Heart right ventricle (tissue), 16 donors: Measurements from ENCODE around the gene TMEM151B. TPM values are rescaled to one million over a fixed set of nuclear protein-coding genes. Genes with fewer than 3 reads are reported as not detected.
A peak's percentile ranks its signal among the peaks of the same experiment; 100 is the strongest.

Experiments used
- ATAC-seq, 8 donors: fragments of 200-7000 bp; cut with Tn5 transposase; one replicate each; pipeline ENCODE4 v1.9.1; 2020; ENCODE audit warnings: mild to moderate bottlenecking in 8 of 8, moderate library complexity in 8 of 8, moderate number of reproducible peaks in 1 of 8
- DNase-seq, 2 donors: peaks; one replicate each; pipeline ENCODE4 v3.0.0-alpha.2; 2020
- H3K27ac ChIP-seq, 10 donors: fragments of 200-600 bp; sonication (generic) in 2 of 10; one replicate each; pipeline versions ENCODE4 v1.5.0 to v1.8.0; 2020 to 2022; ENCODE audit warnings: mild to moderate bottlenecking in 3 of 10
- H3K27me3 ChIP-seq, 7 donors: fragments of 200-600 bp; one replicate each; pipeline ENCODE4 v1.8.0; 2021 to 2022; ENCODE audit warnings: mild to moderate bottlenecking in 2 of 7
- H3K36me3 ChIP-seq, 9 donors: fragments of 200-600 bp; sonication (generic) in 1 of 9; one replicate each; pipeline versions ENCODE4 v1.5.0 to v1.8.0; 2020 to 2022; ENCODE audit warnings: mild to moderate bottlenecking in 2 of 9
- H3K4me1 ChIP-seq, 9 donors: fragments of 200-600 bp; sonication (generic) in 1 of 9; one replicate each; pipeline versions ENCODE4 v1.5.0 to v1.8.0; 2020 to 2022; ENCODE audit warnings: mild to moderate bottlenecking in 4 of 9
- H3K4me3 ChIP-seq, 10 donors: fragments of 200-600 bp; sonication (generic) in 2 of 10; one replicate each; pipeline versions ENCODE4 v1.5.0 to v1.8.0; 2020 to 2022; ENCODE audit warnings: mild to moderate bottlenecking in 7 of 10, moderate library complexity in 2 of 10
- H3K9me3 ChIP-seq, 11 donors: fragments of 200-600 bp in 10 of 11; sonication (generic) in 2 of 11; one replicate each; pipeline versions ENCODE4 v1.5.0 to v1.8.0; 2013 to 2022; ENCODE audit warnings: mild to moderate bottlenecking in 2 of 11, control low read depth in 1 of 11, moderate library complexity in 1 of 11
- CTCF ChIP-seq, 9 donors: fragments of 200-600 bp; sonication (generic) in 2 of 9; IDR thresholded peaks; one replicate each; pipeline versions ENCODE4 v1.5.0 to v1.8.0; 2021 to 2022; ENCODE audit warnings: antibody characterized with exemption in 9 of 9, mild to moderate bottlenecking in 5 of 9, moderate library complexity in 1 of 9
- WGBS, 2 donors: extraction: QIAGEN DNeasy Blood & Tissue Kit; methylation state at CpG; one replicate each; pipeline ENCODE4 v1.1.7; 2013; ENCODE audit warnings: inconsistent platforms in 1 of 2; 5-methylcytosine and 5-hydroxymethylcytosine counted together
- intact Hi-C, 10 donors: fragments of 100-400 bp; cut with DNase I; formaldehyde crosslinking; loops; one replicate each; pipeline versions ENCODE4 v1.11.1 to v1.14.2; 2022
- polyA plus RNA-seq, 2 donors: library from polyadenylated mRNA; stranded (reverse); fragments of 200-250 nt; gene quantifications; one replicate each; pipeline ENCODE4 v1.2.3, GENCODE V29; 2013
- total RNA-seq, 10 donors: library from RNA; stranded (reverse); fragmentation: NEBNext Ultra II Directional in 3 of 10; extraction: Animal tissue kit (Norgen Biotek cat#: 25700) in 3 of 10; gene quantifications; one replicate each; pipeline versions ENCODE4 v1.2.1 to v1.2.4, GENCODE V29; 2021 to 2023
- donor health status: Arrhythmogenic right ventricular cardiomyopathy.
- donor health status: ischemic (EF 13 %, LVEDD 7.1; RV severe dilation, severe dysfunction).
- donor health status: healthy with polysubstance abuse.
- donor health status: DM: no; HTN: yes; CAD: no.
- donor health status: DM: no; HTN: no; CAD: no.
- donor health status: ischemic (EF 25% LVEDD 6.9; RV normal size, moderate dysfunction).
- donor health status: ischemic (EF 25% LVEDD 5.7; RV mildly dilated, moderate dysfunction).
- donor health status: healthy.
- donor health status: DM: yes; HTN: yes; CAD: no.
- donor health status: Ischemic cardiomyopathy.
- donor health status: ischemic (EF 35%, LVEDD 5.7; RV mildly dilated, moderate dysfunction).
- donor health status: nonischemic (EF 11% LVEDD 7.7; RV severe dilation, severe dysfunction).
- donor health status: DM: yes; HTN: yes; CAD: no.
- donor health status: PGD.
- donor health status: ischemic (EF 29% LVEDD 5.4; RV normal size, mild dysfunction).
- donor health status: nonischemic (EF 23%, LVEDD 6.1; RV moderate dilation, normal function).

TMEM151B gene
- total and polyA plus RNA-seq, 12 donors: 0.09 to 2.2 (median 0.43) TPM; not detected in 4

DNA sequence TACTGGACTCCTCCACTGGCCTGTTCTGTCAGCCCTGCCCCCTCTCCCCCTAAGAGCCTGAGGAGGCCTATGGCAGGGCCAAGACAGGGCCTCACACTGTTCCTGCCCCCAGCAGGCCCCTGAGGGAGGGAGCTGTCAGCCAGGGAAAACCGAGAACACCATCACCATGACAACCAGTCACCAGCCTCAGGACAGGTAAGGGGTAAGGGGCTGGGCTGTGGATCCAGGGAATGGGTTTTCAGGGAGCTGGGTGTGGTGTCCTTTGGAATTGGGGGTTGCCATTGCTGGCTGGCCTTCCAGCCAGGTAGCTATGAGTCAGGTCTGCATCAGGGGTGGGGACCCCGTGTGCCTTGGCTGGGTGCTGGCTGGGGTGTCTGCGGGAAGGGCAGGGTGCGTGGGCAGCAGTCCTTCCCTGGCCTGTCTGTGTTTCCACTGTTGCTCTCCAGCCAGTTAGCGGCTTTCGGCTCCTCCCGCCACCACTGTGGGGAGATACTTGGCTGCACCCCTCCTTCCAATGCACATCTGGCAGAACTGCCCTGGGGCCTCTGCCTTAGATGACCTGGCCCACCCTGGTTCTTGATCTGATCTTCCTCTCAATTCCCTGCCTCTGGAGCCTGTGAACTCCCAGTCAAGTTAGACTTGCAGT lies 43.0 kb upstream of the TMEM151B start:
- 40 to 42% methylated on average over 7 of the region's 7 CpGs for WGBS, 2 donors
- H3K9me3 ChIP-seq: no peaks in the 10 kb centered on the region
- H3K4me3 ChIP-seq: peak overlapping the region; percentile 11 to 51 (median 43)
- H3K36me3 ChIP-seq: peaks cover 0 to 37% (median 12%) of the 10 kb centered on the region in 9 donors
- DNase-seq (no peak), ATAC-seq (peak in 7 of 8 donors; percentile 1 to 38 (median 19))
- intact Hi-C loops: loop anchor here in 1 of 10 donors (10.0 kb wide), 1 partner anchor 452 kb away; the partner anchor contains the start of gene VEGFA
- no peaks in the 10 kb centered on the region for H3K27me3 ChIP-seq
- no peak for TF ChIP-seq CTCF (IDR thresholded peaks at IDR 0.05)
- peaks cover 31 to 96% (median 83%) of the 10 kb centered on the region in 9 donors for H3K4me1 ChIP-seq
- H3K27ac ChIP-seq: peak overlapping the region; percentile 88 to 98 (median 94)

GRCh38 chr6:44228031-44228430 lies 42.2 kb upstream of the TMEM151B start:
- Histone ChIP-seq H3K27me3 (no peaks in the 10 kb centered on the region), H3K4me1 (peaks cover 31 to 96% (median 83%) of the 10 kb centered on the region in 9 donors), H3K4me3 (peak overlapping the region in 8 of 10 donors; percentile 23 to 51 (median 49)), H3K27ac (peak overlapping the region; percentile 88 to 98 (median 94)), H3K9me3 (no peaks in the 10 kb centered on the region), H3K36me3 (peaks cover 0 to 44% (median 20%) of the 10 kb centered on the region in 9 donors)
- intact Hi-C loops: loop anchor here in 1 of 10 donors (10.0 kb wide), 1 partner anchor 453 kb away; the partner anchor contains the start of gene VEGFA
- DNase-seq (no peak), ATAC-seq (no peak)
- 51 to 74% methylated on average over 6 of the region's 6 CpGs for WGBS, 2 donors
- no peak for TF ChIP-seq CTCF (IDR thresholded peaks at IDR 0.05)

DNA sequence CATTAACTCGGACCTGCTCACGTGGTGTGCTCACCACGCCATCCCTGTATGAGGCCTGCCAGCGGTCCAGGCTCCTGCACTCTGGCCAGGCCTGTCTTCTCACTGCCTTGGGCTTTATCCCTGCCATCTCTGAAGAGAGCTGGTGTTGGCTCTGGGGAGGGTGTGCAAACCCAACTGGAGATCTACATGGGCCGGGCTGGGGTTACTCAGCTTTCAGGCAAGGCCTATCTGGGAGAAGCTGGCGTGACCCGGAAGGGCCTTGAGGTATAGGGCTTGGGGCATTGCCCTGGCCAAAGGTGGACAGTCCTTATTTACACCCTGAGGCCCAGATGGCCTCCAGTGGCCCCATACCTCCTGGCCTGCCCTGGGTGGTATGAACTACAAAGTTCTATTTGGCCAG lies 41.8 kb upstream of the TMEM151B start:
- DNase-seq (no peak), ATAC-seq (peak in 3 of 8 donors; percentile 4 to 5 (median 4))
- H3K27ac ChIP-seq: peak overlapping the region; percentile 88 to 98 (median 94)
- no peaks in the 10 kb centered on the region for H3K9me3 ChIP-seq
- H3K4me3 ChIP-seq: peak overlapping the region in 8 of 10 donors; percentile 13 to 51 (median 49)
- peaks cover 0 to 48% (median 24%) of the 10 kb centered on the region in 9 donors for H3K36me3 ChIP-seq
- TF ChIP-seq CTCF (IDR thresholded peaks at IDR 0.05): no peak
- 51 to 71% methylated on average over 7 of the region's 7 CpGs for WGBS, 2 donors
- H3K27me3 ChIP-seq: no peaks in the 10 kb centered on the region
- H3K4me1 ChIP-seq: peaks cover 35 to 98% (median 86%) of the 10 kb centered on the region in 9 donors
- intact Hi-C loops: loop anchor here in 1 of 10 donors (10.0 kb wide), 1 partner anchor 454 kb away; the partner anchor contains the start of gene VEGFA

GRCh38 chr6:44228836-44229235 lies 41.4 kb upstream of the TMEM151B start:
- 33 to 45% methylated on average over 5 of the region's 5 CpGs for WGBS, 2 donors
- DNase-seq (no peak), ATAC-seq (peak in 1 of 8 donors; percentile 0)
- peak overlapping the region; percentile 88 to 98 (median 94) for H3K27ac ChIP-seq
- peak overlapping the region in 5 of 10 donors; percentile 13 to 51 (median 23) for H3K4me3 ChIP-seq
- H3K27me3 ChIP-seq: no peaks in the 10 kb centered on the region
- H3K9me3 ChIP-seq: no peaks in the 10 kb centered on the region
- H3K4me1 ChIP-seq: peaks cover 39 to 99% (median 87%) of the 10 kb centered on the region in 9 donors
- H3K36me3 ChIP-seq: peaks cover 0 to 49% (median 24%) of the 10 kb centered on the region in 9 donors
- TF ChIP-seq CTCF (IDR thresholded peaks at IDR 0.05): no peak
- intact Hi-C loops: loop anchor here in 1 of 10 donors (10.0 kb wide), 1 partner anchor 454 kb away; the partner anchor contains the start of gene VEGFA
